H1 (cell line): ENCODE measurements around the gene NCOA5. TPM values are rescaled to one million over a fixed set of nuclear protein-coding genes. Genes with fewer than 3 reads are reported as not detected.

Experiments used
- CTCF ChIA-PET: fragments of 300-600 bp; sonication (Branson Sonifier 250); formaldehyde crosslinking; loops from one replicate; lab custom pipeline; 2021; ENCODE audit not compliant: partially characterized antibody; lab: Charles Lee
- POLR2A ChIA-PET: fragments of 300-600 bp; sonication (Branson Sonifier 250); formaldehyde crosslinking; loops from one replicate; lab custom pipeline; 2021; ENCODE audit warnings: inconsistent platforms; ENCODE audit not compliant: partially characterized antibody; lab: Charles Lee
- DNase-seq, 2 experiments: peaks; one replicate each; pipeline versions ENCODE4 v3.0.0 to v3.0.0-alpha.2; 2010 to 2022; ENCODE audit warnings: low spot score in 2 of 2, low read depth in 1 of 2, mixed read lengths in 1 of 2
- FAIRE-seq: peaks from 2 replicates; lab custom pipeline; 2011; peaks lifted over from hg19 to GRCh38; lab: Jason Lieb, UNC
- H2AFZ ChIP-seq: 2 replicates; pipeline ENCODE4 v1.8.1; 2012; ENCODE audit warnings: low read length, inconsistent platforms
- H2AK5ac ChIP-seq: 2 replicates; pipeline ENCODE4 v1.6.1; 2013; ENCODE audit warnings: low read depth, low read length
- H2BK120ac ChIP-seq: replicated peaks from 2 replicates; pipeline ENCODE3; 2013; ENCODE audit warnings: low read depth, low read length, inconsistent platforms
- H2BK12ac ChIP-seq: 2 replicates; pipeline ENCODE4 v1.6.1; 2013; ENCODE audit warnings: low read depth, low read length
- H2BK15ac ChIP-seq: 2 replicates; pipeline ENCODE4 v1.6.1; 2013; ENCODE audit warnings: low read length
- H2BK20ac ChIP-seq: 2 replicates; pipeline ENCODE4 v1.6.1; 2013; ENCODE audit warnings: low read length
- H2BK5ac ChIP-seq: 2 replicates; pipeline ENCODE4 v1.6.1; 2013; ENCODE audit warnings: low read depth, low read length
- H3K14ac ChIP-seq: 2 replicates; pipeline ENCODE4 v1.6.1; 2013; ENCODE audit warnings: inconsistent platforms; ENCODE audit not compliant: insufficient read length
- H3K18ac ChIP-seq: 2 replicates; pipeline ENCODE4 v1.6.1; 2013; ENCODE audit warnings: low read length; ENCODE audit errors: extremely low read depth
- H3K23ac ChIP-seq: 2 replicates; pipeline ENCODE4 v1.6.1; 2013; ENCODE audit warnings: inconsistent platforms; ENCODE audit not compliant: insufficient read length
- H3K23me2 ChIP-seq: 2 replicates; pipeline ENCODE4 v1.6.1; 2013; ENCODE audit warnings: low read depth, low read length
- H3K27ac ChIP-seq: 2 replicates; pipeline ENCODE4 v1.6.1; 2011; ENCODE audit warnings: low read depth, low read length, inconsistent platforms
- H3K27me3 ChIP-seq, 4 experiments: replicated peaks in 1 of 4; 1 replicate in 1 of 4; 2 replicates in 3 of 4; pipeline versions ENCODE4 v1.6.1 to v1.8.1; 2011 to 2013; ENCODE audit warnings: low read length in 3 of 4, mild to moderate bottlenecking in 3 of 4, inconsistent platforms in 2 of 4, mixed read lengths in 2 of 4, moderate library complexity in 1 of 4; ENCODE audit not compliant: control insufficient read depth in 3 of 4, insufficient read depth in 3 of 4; ENCODE audit errors: extremely low read depth in 1 of 4
- H3K36me3 ChIP-seq, 4 experiments: 2 replicates each; pipeline versions ENCODE4 v1.6.1 to v1.8.1; 2011 to 2013; ENCODE audit warnings: mild to moderate bottlenecking in 4 of 4, low read length in 3 of 4, moderate library complexity in 2 of 4, control low read depth in 1 of 4, inconsistent platforms in 1 of 4; ENCODE audit not compliant: insufficient read depth in 4 of 4, control insufficient read depth in 2 of 4
- H3K4ac ChIP-seq: replicated peaks from 2 replicates; pipeline ENCODE3; 2013; ENCODE audit warnings: low read length, low read depth, mixed read lengths, inconsistent platforms; ENCODE audit not compliant: insufficient read length
- H3K4me1 ChIP-seq, 4 experiments: replicated peaks in 1 of 4; 1 replicate in 1 of 4; 2 replicates in 3 of 4; pipeline versions ENCODE4 v1.6.1 to v1.8.1; 2011 to 2013; ENCODE audit warnings: low read length in 3 of 4, inconsistent platforms in 2 of 4, mixed read lengths in 1 of 4; ENCODE audit not compliant: insufficient read depth in 4 of 4, control insufficient read depth in 3 of 4
- H3K4me2 ChIP-seq, 2 experiments: 2 replicates each; pipeline versions ENCODE4 v1.6.1 to v1.8.1; 2011 to 2013; ENCODE audit warnings: low read depth in 2 of 2, low read length in 2 of 2, control low read depth in 1 of 2, inconsistent platforms in 1 of 2, mild to moderate bottlenecking in 1 of 2; ENCODE audit not compliant: insufficient read depth in 1 of 2
- H3K4me3 ChIP-seq, 4 experiments: fragments of 200-600, 300-600 bp in 1 of 4; sonication (generic), shearing (Covaris generic), sonication (Bioruptor Twin) in 1 of 4; 2 replicates each; pipeline versions ENCODE4 v1.5.1 to v1.8.1; 2011 to 2016; ENCODE audit warnings: low read length in 4 of 4, low read depth in 3 of 4, control low read depth in 2 of 4, inconsistent platforms in 2 of 4, mild to moderate bottlenecking in 2 of 4, mixed read lengths in 1 of 4, moderate library complexity in 1 of 4; ENCODE audit not compliant: insufficient read depth in 2 of 4; ENCODE audit errors: extremely low read depth in 1 of 4
- H3K56ac ChIP-seq: replicated peaks from 2 replicates; pipeline ENCODE3; 2013; ENCODE audit warnings: low read depth, mild to moderate bottlenecking, mixed read lengths, low read length, inconsistent platforms; ENCODE audit not compliant: insufficient read length
- H3K79me1 ChIP-seq: 2 replicates; pipeline ENCODE4 v1.6.1; 2013; ENCODE audit warnings: low read depth, low read length, control low read depth
- H3K79me2 ChIP-seq, 2 experiments: 2 replicates each; pipeline versions ENCODE4 v1.6.1 to v1.8.1; 2012 to 2013; ENCODE audit warnings: low read length in 2 of 2, mild to moderate bottlenecking in 2 of 2, inconsistent platforms in 1 of 2; ENCODE audit not compliant: insufficient read depth in 2 of 2, control insufficient read depth in 1 of 2
- H3K9ac ChIP-seq, 4 experiments: replicated peaks in 1 of 4; 1 replicate in 1 of 4; 2 replicates in 3 of 4; pipeline versions ENCODE4 v1.6.1 to v1.8.1; 2011 to 2013; ENCODE audit warnings: low read depth in 3 of 4, low read length in 3 of 4, control low read depth in 2 of 4, mild to moderate bottlenecking in 2 of 4, moderate library complexity in 2 of 4, inconsistent platforms in 1 of 4; ENCODE audit errors: extremely low read depth in 1 of 4
- H3K9me3 ChIP-seq, 2 experiments: 2 replicates each; pipeline versions ENCODE4 v1.6.1 to v1.8.1; 2012 to 2013; ENCODE audit warnings: mild to moderate bottlenecking in 2 of 2, moderate library complexity in 2 of 2, control low read depth in 1 of 2, inconsistent platforms in 1 of 2, low read depth in 1 of 2, low read length in 1 of 2, mixed read lengths in 1 of 2; ENCODE audit not compliant: insufficient read depth in 2 of 2
- H4K20me1 ChIP-seq, 2 experiments: replicated peaks in 1 of 2; 2 replicates each; pipeline versions ENCODE3 to v1.8.1; 2011 to 2013; ENCODE audit warnings: inconsistent platforms in 2 of 2, low read length in 2 of 2, mild to moderate bottlenecking in 1 of 2; ENCODE audit not compliant: insufficient read depth in 2 of 2, control insufficient read depth in 1 of 2
- H4K5ac ChIP-seq: 2 replicates; pipeline ENCODE4 v1.6.1; 2013; ENCODE audit warnings: low read length, low read depth, mixed read lengths, inconsistent platforms; ENCODE audit not compliant: insufficient read length
- H4K8ac ChIP-seq: 2 replicates; pipeline ENCODE4 v1.8.0; 2013; ENCODE audit warnings: mild to moderate bottlenecking, moderate library complexity, low read length, inconsistent platforms; ENCODE audit not compliant: insufficient read depth; ENCODE audit errors: extremely low read depth
- H4K91ac ChIP-seq: replicated peaks from 2 replicates; pipeline ENCODE3; 2013; ENCODE audit warnings: low read length, mixed read lengths, inconsistent platforms; ENCODE audit not compliant: insufficient read length
- ASH2L ChIP-seq: fragments of 200-600, 300-600 bp; sonication (generic); IDR thresholded peaks from one replicate; pipeline ENCODE4 v1.7.1; 2017; ENCODE audit warnings: low read length
- CBX5 ChIP-seq: fragments of 300-800, 300-1000 bp; sonication (generic); IDR thresholded peaks from 2 replicates; pipeline ENCODE4 v1.7.1; 2016; ENCODE audit warnings: antibody characterized with exemption, low read length, low read depth
- CBX8 ChIP-seq: fragments of 300-800, 300-1000 bp; sonication (generic); IDR thresholded peaks from 2 replicates; pipeline ENCODE4 v1.7.1; 2016; ENCODE audit warnings: low read depth, low read length, borderline replicate concordance
- CHD2 ChIP-seq: IDR thresholded peaks from 2 replicates; pipeline ENCODE4 v1.6.1; 2012; ENCODE audit warnings: low read length, improper control_type of control experiment
- CREB1 ChIP-seq: IDR thresholded peaks from 2 replicates; pipeline ENCODE4 v1.6.1; 2012; ENCODE audit warnings: inconsistent platforms
- EZH2 ChIP-seq: fragments of 200-600 bp; sonication (generic); IDR thresholded peaks from 2 replicates; pipeline ENCODE4 v1.7.1; 2012; ENCODE audit warnings: low read depth, mild to moderate bottlenecking, moderate library complexity, low read length, inconsistent platforms; ENCODE audit not compliant: severe bottlenecking
- JUND ChIP-seq: IDR thresholded peaks from 2 replicates; pipeline ENCODE4 v1.6.1; 2011; ENCODE audit warnings: mild to moderate bottlenecking, improper control_type of control experiment, low read length
- KDM4A ChIP-seq: IDR thresholded peaks from one replicate; pipeline ENCODE4 v1.7.1; 2012; ENCODE audit warnings: low read depth, mild to moderate bottlenecking, moderate library complexity, low read length, inconsistent platforms; ENCODE audit not compliant: severe bottlenecking
- MAFK ChIP-seq: IDR thresholded peaks from 2 replicates; pipeline ENCODE4 v1.6.1; 2012; ENCODE audit warnings: low read depth, mild to moderate bottlenecking, improper control_type of control experiment, low read length
- POLR2A ChIP-seq, 2 experiments: IDR thresholded peaks; 1 replicate in 1 of 2; 2 replicates in 1 of 2; pipeline ENCODE4 v1.6.1; 2011; ENCODE audit warnings: low read depth in 2 of 2, low read length in 2 of 2, mild to moderate bottlenecking in 2 of 2; ENCODE audit errors: control extremely low read depth in 1 of 2
- SAP30 ChIP-seq: fragments of 300-600 bp; sonication (generic); IDR thresholded peaks from 2 replicates; pipeline ENCODE4 v1.7.1; 2012; ENCODE audit warnings: low read length, moderate library complexity, mild to moderate bottlenecking, inconsistent platforms; ENCODE audit not compliant: insufficient read depth, insufficient replicate concordance
- SP4 ChIP-seq: IDR thresholded peaks from 2 replicates; pipeline ENCODE4 v1.6.1; 2012; ENCODE audit warnings: low read length, inconsistent platforms
- TBP ChIP-seq: IDR thresholded peaks from 2 replicates; pipeline ENCODE4 v1.6.1; 2011; ENCODE audit warnings: low read depth, low read length, improper control_type of control experiment
- polyA plus RNA-seq, 7 experiments: library from polyadenylated mRNA; depleted of rRNA in 3 of 7; stranded (reverse) in 5 of 7; unstranded in 2 of 7; fragments of >200 nt in 5 of 7; fragments of 200-250 nt in 2 of 7; gene quantifications; 1 replicate in 5 of 7; 2 replicates in 1 of 7; 4 replicates in 1 of 7; pipeline versions ENCODE4 v1.2.1 to v1.2.3, GENCODE V29; 2011 to 2013; ENCODE audit warnings: missing spikeins in 2 of 7, mixed read lengths in 2 of 7
- total RNA-seq: library from RNA; stranded (reverse); fragmentation: NEBNext Ultra II Directional; extraction: Animal tissue kit (Norgen Biotek cat#: 25700); gene quantifications from 2 replicates; pipeline ENCODE4 v1.2.1, GENCODE V29; 2021
- TF ChIP-seq, protein P1 (sequence below), 3 experiments: IDR thresholded peaks; 1 replicate in 2 of 3; 2 replicates in 1 of 3; pipeline versions ENCODE4 v1.5.1 to v1.6.1; 2011; ENCODE audit warnings: low read length in 3 of 3, mild to moderate bottlenecking in 3 of 3, inconsistent platforms in 2 of 3, low read depth in 1 of 3, moderate library complexity in 1 of 3; ENCODE audit not compliant: insufficient read depth in 1 of 3; ENCODE audit errors: control extremely low read depth in 1 of 3

The NCOA5 gene
- total and polyA plus RNA-seq, 2 of the 8 experiments (the other 6 are each of a cell fraction or from before 2014, with no cell fraction given), result 20.4 to 29.0 TPM

DNA sequence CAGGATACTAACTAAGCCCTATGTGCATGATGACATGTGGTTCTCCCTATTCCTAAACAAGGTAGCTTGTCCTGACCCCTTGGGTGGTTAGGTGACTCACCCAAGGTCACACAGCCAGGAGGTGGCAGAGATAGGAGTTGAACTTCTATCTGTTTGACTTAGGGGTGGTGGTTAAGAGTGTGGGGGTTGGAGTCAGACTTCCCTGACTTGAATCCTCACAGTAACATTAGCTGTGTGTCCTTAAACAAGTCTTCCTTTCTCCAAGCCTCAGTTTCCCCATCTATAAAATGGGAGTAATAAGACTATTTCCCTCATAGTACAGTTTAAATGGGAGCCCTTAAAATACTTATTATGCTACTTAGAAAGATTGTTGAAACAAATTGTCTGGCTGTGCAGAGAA is 38.9 kb downstream of the NCOA5 start:
- no peak overlapping the region for H3K4ac ChIP-seq
- H4K5ac ChIP-seq, result no peak overlapping the region
- H3K27me3 ChIP-seq, result peaks cover 0 to 23% (median 8%) of the 10 kb centered on the region in 4 experiments; a peak in 5 of 7 replicates
- H2BK20ac ChIP-seq, result no peak overlapping the region
- no peak overlapping the region for H3K18ac ChIP-seq
- H3K9me3 ChIP-seq, result no peaks in the 10 kb centered on the region
- POLR2A ChIA-PET, result interaction anchor here (0.8 kb wide), 1 partner anchor 28 kb away, joined by 3 read pairs; no protein-coding TSS in a partner anchor
- no peak overlapping the region for H2BK120ac ChIP-seq
- no peak overlapping the region for H3K9ac ChIP-seq
- no peak overlapping the region for H2AK5ac ChIP-seq
- peaks cover under 1 to 4% of the 10 kb centered on the region in 2 experiments for H4K20me1 ChIP-seq
- DNase-seq (no peak), FAIRE-seq (no peak)
- H3K27ac ChIP-seq, result no peak overlapping the region
- no peak overlapping the region for H2BK12ac ChIP-seq
- H3K79me1 ChIP-seq, result no peaks in the 10 kb centered on the region
- no peak overlapping the region for H3K23ac ChIP-seq
- no peaks in the 10 kb centered on the region for H3K79me2 ChIP-seq
- no peak overlapping the region for H2BK15ac ChIP-seq
- no peak overlapping the region for H3K14ac ChIP-seq
- CTCF ChIA-PET, result interaction anchor here (0.8 to 2.4 kb wide), 3 partner anchors 15 to 256 kb away, joined by 3 to 9 read pairs (median 4); no protein-coding TSS in a partner anchor
- H3K56ac ChIP-seq, result no peak overlapping the region
- H3K4me2 ChIP-seq, result no peak overlapping the region
- H3K4me1 ChIP-seq, result no peaks in the 10 kb centered on the region
- H2AFZ ChIP-seq, result no peak overlapping the region
- H2BK5ac ChIP-seq, result no peak overlapping the region
- H3K4me3 ChIP-seq, result no peak overlapping the region
- H4K8ac ChIP-seq, result no peak overlapping the region
- H3K23me2 ChIP-seq, result no peaks in the 10 kb centered on the region
- H3K36me3 ChIP-seq, result no peaks in the 10 kb centered on the region
- H4K91ac ChIP-seq, result no peak overlapping the region
- TF ChIP-seq SP4, result no peak
- no peak for TF ChIP-seq CBX8
- TF ChIP-seq JUND, result no peak
- TF ChIP-seq CREB1, result no peak
- no peak for TF ChIP-seq CHD2
- TF ChIP-seq SAP30, result no peak
- no peak for TF ChIP-seq KDM4A
- no peak for TF ChIP-seq CBX5
- no peak for TF ChIP-seq TBP
- TF ChIP-seq POLR2A (IDR thresholded peaks at IDR 0.05; ENCODE audit: control extremely low read depth in 1 of 2, low read depth in 2 of 2, low read length in 2 of 2), result no peak
- no peak for TF ChIP-seq ASH2L
- TF ChIP-seq, protein P1, sequence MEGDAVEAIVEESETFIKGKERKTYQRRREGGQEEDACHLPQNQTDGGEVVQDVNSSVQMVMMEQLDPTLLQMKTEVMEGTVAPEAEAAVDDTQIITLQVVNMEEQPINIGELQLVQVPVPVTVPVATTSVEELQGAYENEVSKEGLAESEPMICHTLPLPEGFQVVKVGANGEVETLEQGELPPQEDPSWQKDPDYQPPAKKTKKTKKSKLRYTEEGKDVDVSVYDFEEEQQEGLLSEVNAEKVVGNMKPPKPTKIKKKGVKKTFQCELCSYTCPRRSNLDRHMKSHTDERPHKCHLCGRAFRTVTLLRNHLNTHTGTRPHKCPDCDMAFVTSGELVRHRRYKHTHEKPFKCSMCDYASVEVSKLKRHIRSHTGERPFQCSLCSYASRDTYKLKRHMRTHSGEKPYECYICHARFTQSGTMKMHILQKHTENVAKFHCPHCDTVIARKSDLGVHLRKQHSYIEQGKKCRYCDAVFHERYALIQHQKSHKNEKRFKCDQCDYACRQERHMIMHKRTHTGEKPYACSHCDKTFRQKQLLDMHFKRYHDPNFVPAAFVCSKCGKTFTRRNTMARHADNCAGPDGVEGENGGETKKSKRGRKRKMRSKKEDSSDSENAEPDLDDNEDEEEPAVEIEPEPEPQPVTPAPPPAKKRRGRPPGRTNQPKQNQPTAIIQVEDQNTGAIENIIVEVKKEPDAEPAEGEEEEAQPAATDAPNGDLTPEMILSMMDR (IDR thresholded peaks at IDR 0.05; ENCODE audit: control extremely low read depth in 1 of 3, insufficient read depth in 1 of 3, low read depth in 1 of 3, low read length in 3 of 3), result no peak
- no peak for TF ChIP-seq EZH2
- TF ChIP-seq MAFK, result no peak
